NCI-H1048 (cell line): ENCODE measurements around the gene PRDM15.

Experiments used
- DNase-seq: peaks from one replicate; lab custom pipeline; 2025; lab: John Stamatoyannopoulos, UW

PRDM15 gene

GRCh38 chr21:41763398-41763931 lies 115.7 kb downstream of the PRDM15 start:
- no peak for DNase-seq

- no peak for DNase-seq
Measured at GRCh38 chr21:41762753-41763152, 116.4 kb downstream of the PRDM15 start.

- no peak for DNase-seq
Measured at GRCh38 chr21:41761934-41762635, 117.1 kb downstream of the PRDM15 start.

- DNase-seq: peak; percentile 49
Measured at GRCh38 chr21:41761211-41761933, 117.8 kb downstream of the PRDM15 start.

- no peak for DNase-seq
Measured at GRCh38 chr21:41760411-41760810, 118.7 kb downstream of the PRDM15 start.

GRCh38 chr21:41759926-41760325 lies 119.2 kb downstream of the PRDM15 start:
- no peak for DNase-seq

GRCh38 chr21:41759214-41759840 lies 119.8 kb downstream of the PRDM15 start:
- no peak for DNase-seq

- no peak for DNase-seq
Measured at GRCh38 chr21:41758550-41758949, 120.6 kb downstream of the PRDM15 start.

- no peak for DNase-seq
Measured at GRCh38 chr21:41755934-41756773, 123.0 kb downstream of the PRDM15 start.

- DNase-seq: no peak
Measured at GRCh38 chr21:41755258-41755933, 123.7 kb downstream of the PRDM15 start.

- DNase-seq: no peak
Measured at GRCh38 chr21:41754479-41754891, 124.7 kb downstream of the PRDM15 start.

GRCh38 chr21:41753006-41753898 lies 125.9 kb downstream of the PRDM15 start:
- DNase-seq: no peak

- DNase-seq: no peak
Measured at GRCh38 chr21:41752231-41752681, 126.9 kb downstream of the PRDM15 start.

GRCh38 chr21:41751611-41752011 lies 127.5 kb downstream of the PRDM15 start:
- DNase-seq: no peak

GRCh38 chr21:41750532-41751151 lies 128.5 kb downstream of the PRDM15 start:
- no peak for DNase-seq

- DNase-seq: no peak
Measured at GRCh38 chr21:41750051-41750450, 129.1 kb downstream of the PRDM15 start.

GRCh38 chr21:41749286-41749685 lies 129.9 kb downstream of the PRDM15 start:
- DNase-seq: no peak
